Dorsolateral prefrontal cortex (tissue), 118 donors: ENCODE measurements around the gene EN2. TPM values are rescaled to one million over a fixed set of nuclear protein-coding genes. Genes with fewer than 3 reads are reported as not detected.

Experiments
- total RNA-seq, 120 experiments: library from RNA; stranded (reverse); gene quantifications; one replicate each; pipeline versions ENCODE4 v1.2.3 to v1.2.4, GENCODE V29; 2022

The EN2 gene
- total RNA-seq, 120 experiments from 2014 or later, result 0.10 to 0.69 (median 0.25) TPM; not detected in 54

Other genes with a start within 250 kb of the EN2 start
- 100 to 1,000 TPM in 2 of 120 experiments, 10 to 100 TPM in 118; 24.8 to 174 (median 47.9) TPM for gene INSIG1, start 160.3 kb upstream of the EN2 start, total RNA-seq
- gene CNPY1, start 88.4 kb downstream of the EN2 start, total RNA-seq, result 1 to 10 TPM in 5 of 120 experiments, under 1 TPM in 55, not detected in 60; 0.20 to 1.7 (median 0.49) TPM
- 100 to 1,000 TPM in 29 of 120 experiments, 10 to 100 TPM in 91; 60.5 to 127 (median 90.5) TPM for gene RBM33, start 186.5 kb downstream of the EN2 start, total RNA-seq